ENCODE data around the gene RRP1B. TPM values are rescaled to one million over a fixed set of nuclear protein-coding genes. Genes with fewer than 3 reads are reported as not detected.

Gene RRP1B
- total RNA-seq, 1 donor from 2014 or later = 21.6 TPM

GRCh38 chr21:43718872-43719747, 59.8 kb downstream of the RRP1B start, which contains the start of gene PDXK:
PDXK (plus strand) TSS chr21:43719129; CDS start chr21:43719295, 166 bp downstream.
- DNase-seq (ENCODE audit: low spot score in 2 of 2) (peak; percentile 89 to 92), FAIRE-seq (no peak)

GRCh38 chr21:43719748-43720538, 60.6 kb downstream of the RRP1B start:
- FAIRE-seq (no peak), DNase-seq (ENCODE audit: low spot score in 2 of 2) (no peak)

- DNase-seq (ENCODE audit: low spot score in 2 of 2) (no peak), FAIRE-seq (no peak)
Measured at GRCh38 chr21:43720539-43721166, 61.3 kb downstream of the RRP1B start.

- no peak for DNase-seq (ENCODE audit: low spot score in 2 of 2)
- no peak for FAIRE-seq
Measured at GRCh38 chr21:43721206-43721605, 61.8 kb downstream of the RRP1B start.

- no peak for DNase-seq (ENCODE audit: low spot score in 2 of 2)
- no peak for FAIRE-seq
Measured at GRCh38 chr21:43721939-43722338, 62.6 kb downstream of the RRP1B start.

GRCh38 chr21:43723648-43724047, 64.3 kb downstream of the RRP1B start:
- FAIRE-seq (no peak), DNase-seq (ENCODE audit: low spot score in 2 of 2) (no peak)

- FAIRE-seq = no peak
- DNase-seq (ENCODE audit: low spot score in 2 of 2) = no peak
Measured at GRCh38 chr21:43726686-43727518, 67.5 kb downstream of the RRP1B start.

GRCh38 chr21:43727519-43728153, 68.3 kb downstream of the RRP1B start:
- DNase-seq (ENCODE audit: low spot score in 2 of 2) (no peak), FAIRE-seq (no peak)

- FAIRE-seq (no peak), DNase-seq (ENCODE audit: low spot score in 2 of 2) (no peak)
Measured at GRCh38 chr21:43728154-43728466, 68.8 kb downstream of the RRP1B start.

GRCh38 chr21:43728467-43729390, 69.4 kb downstream of the RRP1B start:
- no peak for FAIRE-seq
- DNase-seq (ENCODE audit: low spot score in 2 of 2) = peak; percentile 81 to 91

GRCh38 chr21:43731476-43731875, 72.1 kb downstream of the RRP1B start:
- no peak for FAIRE-seq
- DNase-seq (ENCODE audit: low spot score in 2 of 2) = no peak

- FAIRE-seq (no peak), DNase-seq (ENCODE audit: low spot score in 2 of 2) (no peak)
Measured at GRCh38 chr21:43731891-43732711, 72.7 kb downstream of the RRP1B start.

- FAIRE-seq (no peak), DNase-seq (ENCODE audit: low spot score in 2 of 2) (no peak)
Measured at GRCh38 chr21:43733060-43733459, 73.7 kb downstream of the RRP1B start.

- DNase-seq (ENCODE audit: low spot score in 2 of 2) = peak in 1 of 2 donors; percentile 69
- no peak for FAIRE-seq
Measured at GRCh38 chr21:43733529-43734071, 74.2 kb downstream of the RRP1B start.

- no peak for DNase-seq (ENCODE audit: low spot score in 2 of 2)
- no peak for FAIRE-seq
Measured at GRCh38 chr21:43734131-43734927, 75.0 kb downstream of the RRP1B start.

GRCh38 chr21:43734928-43735229, 75.5 kb downstream of the RRP1B start:
- DNase-seq (ENCODE audit: low spot score in 2 of 2) (no peak), FAIRE-seq (no peak)

All from frontal cortex (tissue), 4 donors.